ENCODE data around the gene NBEA.
"Not testable (repeated sequence)": the region's sequence is repeated elsewhere in the genome, so short reads cannot be mapped to it uniquely, and the experiment has no call there.

NBEA gene

DNA sequence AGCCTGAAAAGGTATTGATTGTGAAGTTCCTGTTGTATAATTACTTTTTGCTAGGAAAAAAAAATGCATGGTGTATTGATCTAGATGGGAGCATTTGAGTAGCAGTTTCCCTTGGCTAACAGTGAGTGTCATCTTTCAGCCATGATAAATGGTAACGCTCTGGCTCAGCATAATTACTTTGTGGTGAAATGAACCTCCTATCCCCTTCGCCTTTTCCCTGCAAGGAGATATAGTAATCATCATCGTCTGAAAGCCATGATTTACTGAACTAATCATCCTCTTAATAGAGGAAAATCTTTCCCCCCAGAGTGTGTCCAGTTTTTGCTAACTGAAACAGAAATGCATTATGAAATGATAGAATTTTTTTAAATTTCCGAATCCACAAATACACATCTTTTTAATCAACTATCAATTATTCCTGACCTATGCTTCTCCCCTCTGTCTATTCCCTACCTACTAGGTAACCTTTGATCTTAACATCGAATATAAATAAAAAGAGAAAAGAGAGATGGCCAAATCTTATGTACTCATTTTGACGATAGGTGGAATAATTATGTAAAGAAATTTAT lies 445.7 kb downstream of the NBEA start:
- no peak for DNase-seq (ENCODE audit: low read depth)

GRCh38 chr13:35388441-35389355 lies 446.6 kb downstream of the NBEA start:
- DNase-seq (ENCODE audit: low read depth) = no peak

GRCh38 chr13:35389535-35389934 lies 447.5 kb downstream of the NBEA start:
- no peak for DNase-seq (ENCODE audit: low read depth)

DNA sequence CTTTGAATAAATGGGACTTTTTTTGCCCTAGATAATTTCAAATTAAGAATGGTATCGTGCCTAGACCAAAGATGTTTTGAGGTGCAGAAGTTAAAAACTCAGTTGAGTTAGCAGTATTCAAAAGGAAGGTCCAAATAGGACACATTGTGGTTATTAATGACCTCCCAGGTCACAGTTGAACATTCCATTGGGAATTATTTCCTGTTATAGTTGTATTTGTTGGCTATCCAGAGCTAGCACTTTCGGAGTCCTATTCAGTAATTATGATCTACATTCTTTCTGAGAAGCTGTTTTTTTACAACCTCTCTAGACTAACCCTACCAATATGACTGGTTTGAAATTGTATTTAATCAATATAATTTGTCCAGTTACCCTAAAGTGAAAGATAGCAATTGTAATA lies 450.7 kb downstream of the NBEA start:
- DNase-seq (ENCODE audit: low read depth) = no peak

- no peak for DNase-seq (ENCODE audit: low read depth)
These were observed 451.8 kb downstream of the NBEA start for GRCh38 chr13:35393886-35394285.

- DNase-seq (ENCODE audit: low read depth) = not testable (repeated sequence)
These were observed 466.2 kb downstream of the NBEA start for GRCh38 chr13:35408285-35408684.

DNA sequence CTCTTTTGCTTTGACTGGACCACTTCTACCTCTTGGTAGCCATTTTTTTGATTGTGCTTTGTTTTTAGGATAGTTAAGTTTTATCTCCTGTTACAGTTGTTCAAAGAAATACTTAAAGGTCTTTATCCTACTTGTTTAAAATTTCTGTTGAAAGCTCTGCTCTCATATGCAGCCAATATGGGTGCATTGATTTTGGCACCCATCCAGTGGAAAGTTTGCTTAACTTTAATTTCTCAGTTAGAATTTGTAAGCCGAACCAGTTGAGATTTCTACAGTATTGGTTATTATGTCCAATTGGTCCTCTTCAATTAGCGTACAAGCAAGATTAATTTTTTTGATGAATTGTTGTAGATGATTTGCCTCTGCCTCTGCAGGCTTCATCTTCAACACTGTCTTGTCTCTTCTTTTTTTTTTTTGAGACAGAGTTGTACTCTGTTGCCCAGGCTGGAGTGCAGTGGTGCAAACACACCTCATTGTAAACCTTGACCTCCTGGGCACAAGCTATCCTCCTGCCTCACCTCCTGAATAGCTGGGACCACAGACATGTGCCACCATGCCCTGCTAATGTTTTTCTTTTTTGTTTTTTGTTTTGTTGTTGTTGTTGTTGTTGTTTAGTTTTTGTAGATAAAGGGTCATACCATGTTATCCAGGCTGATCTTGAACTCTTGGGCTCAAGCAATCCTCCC lies 469.1 kb downstream of the NBEA start:
- DNase-seq (ENCODE audit: low read depth) = no peak

- no peak for DNase-seq (ENCODE audit: low read depth)
These were observed 506.4 kb downstream of the NBEA start for GRCh38 chr13:35448465-35448864.

DNA sequence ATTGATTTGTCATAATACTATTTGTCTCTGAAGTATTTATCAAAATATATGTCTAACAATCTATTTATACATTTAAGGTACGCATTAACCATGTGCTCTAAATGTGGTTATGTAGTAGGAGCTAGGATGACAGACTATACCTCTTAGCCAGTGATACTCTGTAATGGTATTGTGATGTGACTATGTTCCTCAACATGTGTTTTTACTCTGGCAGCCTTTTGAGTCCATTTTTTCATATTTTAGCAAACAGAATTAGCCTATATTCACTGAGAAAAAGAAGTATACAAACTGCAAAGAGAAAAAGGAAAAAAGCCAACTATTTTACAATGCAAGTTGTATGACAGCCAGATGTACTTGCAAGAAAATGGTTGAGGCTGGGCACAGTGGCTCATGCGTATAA lies 507.8 kb downstream of the NBEA start:
- DNase-seq (ENCODE audit: low read depth) = no peak

DNA sequence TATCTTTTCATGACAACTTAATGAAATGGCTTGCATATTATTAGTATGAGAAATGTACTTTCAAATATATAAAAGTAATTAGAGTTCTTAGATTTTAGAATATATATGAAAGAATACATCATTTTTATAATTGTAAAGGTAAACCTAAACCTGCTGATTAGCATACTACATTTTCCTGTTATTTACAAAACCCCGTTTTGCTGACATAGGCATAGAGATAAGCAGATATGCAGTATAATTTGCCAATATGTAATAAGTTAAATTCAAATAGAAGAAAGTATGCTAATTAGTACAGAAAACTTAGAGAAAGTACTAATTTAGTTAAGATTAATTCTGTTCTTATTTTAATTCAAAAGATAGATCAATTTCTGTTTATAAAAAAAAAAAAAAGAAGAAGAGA lies 513.0 kb downstream of the NBEA start:
- no peak for DNase-seq (ENCODE audit: low read depth)

DNA sequence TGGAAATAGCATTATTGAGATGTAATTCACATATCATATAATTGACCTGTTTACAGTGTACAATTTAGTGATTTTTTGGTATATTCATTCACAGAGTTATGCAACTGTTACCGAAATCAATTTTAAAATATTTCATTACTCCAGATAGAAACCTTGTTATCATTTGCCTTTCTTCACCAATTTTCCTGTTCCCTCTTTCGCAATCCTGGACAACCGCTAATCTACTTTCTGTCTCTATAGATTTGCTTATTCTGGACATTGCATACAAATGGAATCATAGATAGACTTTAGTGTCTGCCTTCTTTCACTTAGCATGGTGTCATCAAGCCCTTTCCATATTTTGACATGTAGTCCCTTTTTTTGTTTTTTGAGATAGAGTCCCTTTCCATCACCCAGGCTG lies 515.2 kb downstream of the NBEA start:
- DNase-seq (ENCODE audit: low read depth) = no peak

GRCh38 chr13:35460061-35460460 lies 518.0 kb downstream of the NBEA start:
- DNase-seq (ENCODE audit: low read depth) = no peak

DNA sequence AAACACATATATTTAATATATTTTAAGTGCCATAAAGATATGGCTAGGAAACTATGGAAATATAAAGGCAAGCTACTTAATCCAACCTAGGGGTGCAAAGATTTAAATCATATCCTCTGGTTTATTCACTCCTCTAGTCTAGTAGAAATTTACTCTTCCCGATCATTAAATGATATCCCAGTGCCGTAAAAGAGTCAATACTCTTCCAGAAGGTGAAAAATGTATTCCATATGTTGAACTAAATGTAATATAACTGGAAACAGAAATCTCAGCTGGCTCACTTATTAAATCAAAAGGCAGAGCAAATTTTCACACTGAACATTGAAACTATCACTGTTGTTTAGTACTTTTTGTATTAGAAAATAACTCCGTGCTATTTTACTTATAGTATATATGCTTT lies 523.3 kb downstream of the NBEA start:
- DNase-seq (ENCODE audit: low read depth) = no peak

DNA sequence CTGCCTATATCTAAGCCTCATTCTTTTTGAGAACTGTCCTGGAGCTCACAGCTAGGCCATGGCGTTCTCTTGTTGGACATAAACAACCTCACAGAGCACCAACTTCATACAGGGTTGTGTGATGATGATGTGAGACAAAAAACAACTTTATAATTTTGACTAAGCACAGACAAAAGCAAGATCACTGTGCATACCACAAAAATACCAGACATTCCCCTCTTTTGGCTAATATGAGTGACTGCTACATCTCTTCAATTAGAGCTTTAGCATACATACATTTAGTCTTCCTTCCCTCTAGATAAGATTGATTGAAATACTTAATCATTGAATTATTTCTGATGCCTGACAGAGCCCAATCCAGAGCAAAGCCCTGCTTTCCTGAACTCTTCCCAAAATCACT lies 526.1 kb downstream of the NBEA start:
- no peak for DNase-seq (ENCODE audit: low read depth)

- DNase-seq (ENCODE audit: low read depth) = no peak
These were observed 527.9 kb downstream of the NBEA start for GRCh38 chr13:35469806-35470525.

- DNase-seq (ENCODE audit: low read depth) = no peak
These were observed 528.9 kb downstream of the NBEA start for GRCh38 chr13:35470671-35471661.

GRCh38 chr13:35471706-35472322 lies 529.7 kb downstream of the NBEA start:
- DNase-seq (ENCODE audit: low read depth) = no peak

GRCh38 chr13:35472323-35472881 lies 530.3 kb downstream of the NBEA start:
- DNase-seq (ENCODE audit: low read depth) = no peak

GRCh38 chr13:35473206-35473775 lies 531.2 kb downstream of the NBEA start:
- DNase-seq (ENCODE audit: low read depth) = no peak

DNA sequence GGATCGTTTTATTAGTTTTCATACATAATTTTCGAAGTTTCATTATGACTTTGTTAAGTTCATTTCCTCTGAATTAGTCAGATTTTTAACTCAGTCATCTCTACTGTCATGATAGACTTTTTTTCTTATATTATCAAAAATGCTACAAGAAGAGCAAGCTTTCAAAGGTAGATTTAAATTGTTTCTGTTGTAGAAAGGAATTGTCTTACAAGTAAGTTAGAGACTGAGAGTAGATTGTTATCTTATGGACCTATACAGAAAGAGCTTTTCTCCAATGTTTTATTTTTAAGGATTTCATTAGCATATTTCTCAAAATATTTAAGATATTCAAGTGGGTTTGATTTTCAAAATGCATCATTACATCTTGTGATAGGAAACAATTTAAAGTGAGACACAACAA lies 531.7 kb downstream of the NBEA start:
- DNase-seq (ENCODE audit: low read depth) = no peak

Measured in stimulated activated CD8-positive, alpha-beta memory T cell treated with anti-CD3 and anti-CD28 coated beads, Interleukin-15, amount 100 ng/mL, for 24 hours (primary cell).